NCI-H524 treated with DMSO at 0.1 percent for 48 hours (cell line): ENCODE measurements around the gene NCAN.

ENCODE experiments used
- DNase-seq: peaks from one replicate; lab custom pipeline; 2025; lab: John Stamatoyannopoulos, UW

The NCAN gene

DNA sequence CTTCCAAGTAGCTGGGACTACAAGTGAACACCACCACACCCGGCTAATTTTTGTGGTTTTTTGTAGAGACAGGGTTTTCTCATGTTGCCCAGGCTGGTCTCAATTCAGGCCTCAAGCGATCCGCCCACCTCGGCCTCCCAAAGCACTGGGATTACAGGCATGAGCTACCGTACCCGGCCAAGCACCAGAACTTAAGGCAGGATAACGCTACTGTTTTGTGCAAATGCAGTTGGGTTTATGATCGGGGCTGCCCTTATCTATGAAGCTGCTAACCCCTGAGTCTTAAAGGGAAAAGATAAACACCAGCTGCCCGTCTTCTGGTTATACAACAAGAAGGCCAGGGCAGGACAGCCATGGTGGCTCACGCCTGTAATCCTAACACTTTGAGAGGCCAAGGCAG is 73.9 kb downstream of the NCAN start:
- DNase-seq = no peak

DNA sequence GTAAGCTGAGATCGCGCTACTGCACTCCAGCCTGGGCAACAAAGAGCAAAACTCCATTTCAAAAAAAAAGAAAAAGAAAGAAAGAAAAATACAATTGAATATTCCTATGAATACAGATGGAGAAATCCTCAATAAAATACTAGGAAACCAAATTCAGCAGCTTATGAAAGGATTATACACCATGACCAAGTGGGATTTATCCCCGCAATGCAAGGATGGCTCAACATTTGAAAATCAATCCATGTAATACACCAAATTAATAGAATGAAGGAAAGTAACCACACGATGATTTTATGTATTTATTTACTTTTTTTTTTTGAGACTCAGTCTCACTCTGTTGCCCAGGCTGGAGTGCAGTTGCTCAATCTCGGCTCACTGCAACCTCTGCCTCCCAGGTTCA is 80.8 kb downstream of the NCAN start:
- DNase-seq = no peak

DNA sequence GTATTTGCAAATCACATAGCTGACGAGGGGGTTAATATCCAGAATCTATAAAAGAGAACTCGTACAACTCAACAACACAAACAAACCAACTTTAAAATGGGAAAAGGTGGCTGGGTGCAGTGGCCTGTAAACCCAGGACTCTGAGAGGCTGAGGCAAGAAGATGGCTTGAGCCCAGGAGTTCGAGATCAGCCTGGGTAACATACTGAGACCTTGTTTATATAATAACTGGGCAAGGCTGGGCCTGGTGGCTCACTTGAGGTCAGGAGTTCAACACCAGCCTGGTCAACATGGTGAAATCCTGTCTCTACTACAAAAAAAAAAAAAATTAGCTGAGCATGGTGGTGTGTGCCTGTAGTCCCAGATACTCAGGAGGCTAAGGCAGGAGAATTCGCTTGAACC is 83.2 kb downstream of the NCAN start:
- no peak for DNase-seq

DNA sequence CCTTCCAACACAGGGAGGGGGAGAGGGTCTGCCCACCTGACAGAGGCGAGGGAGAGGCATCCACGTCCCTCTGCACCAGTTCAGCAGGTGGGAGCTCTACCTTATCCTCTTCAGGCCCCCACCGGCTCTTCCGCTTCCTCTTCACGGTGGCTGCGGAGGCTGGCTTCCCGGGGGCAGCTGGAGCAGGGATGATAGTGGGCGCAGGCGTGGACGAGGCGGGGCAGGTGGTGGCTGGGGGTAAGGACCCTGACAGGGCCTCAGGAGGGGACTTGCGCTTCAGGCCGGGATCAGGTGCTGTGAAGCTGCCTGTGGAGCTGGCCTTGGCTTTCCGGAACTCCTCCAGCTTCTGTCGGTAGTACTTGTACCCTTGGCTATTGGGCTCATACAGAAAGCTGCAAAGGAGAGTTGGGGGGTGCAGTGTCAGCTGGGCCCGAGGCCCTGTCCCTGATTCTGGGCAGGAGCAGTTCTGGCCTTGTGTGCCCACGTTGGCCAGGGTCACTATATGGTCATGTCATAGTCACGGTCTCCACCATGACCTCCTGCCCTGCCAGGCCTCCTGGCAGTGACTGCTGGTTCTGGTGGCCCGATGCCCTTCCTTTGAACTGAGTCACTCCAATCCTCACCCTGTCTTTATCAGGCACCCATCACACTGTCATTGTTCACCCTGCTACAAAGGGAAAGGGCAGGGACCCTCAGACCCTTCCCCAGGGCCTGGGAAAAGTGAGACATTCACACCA is 85.4 kb downstream of the NCAN start:
- DNase-seq = no peak

DNA sequence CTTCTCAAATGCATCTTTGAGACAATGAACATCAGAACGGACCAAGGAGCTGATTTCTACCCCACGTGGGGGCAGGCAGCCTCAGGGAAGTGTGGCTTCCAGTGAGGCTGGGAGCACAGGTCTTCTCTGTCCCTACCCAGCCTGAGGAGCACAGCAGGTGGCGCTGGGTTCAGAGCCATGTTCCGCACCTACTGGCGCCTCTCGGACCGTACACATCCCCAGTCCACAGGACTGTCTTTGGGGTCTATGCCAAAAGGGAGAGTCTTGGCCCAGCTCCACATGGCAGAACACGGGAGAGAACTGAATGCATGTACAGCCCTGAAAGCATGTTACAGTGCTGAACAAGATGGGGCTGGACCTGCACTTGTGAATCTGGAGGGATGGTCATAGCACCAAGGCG is 86.0 kb downstream of the NCAN start:
- no peak for DNase-seq

DNA sequence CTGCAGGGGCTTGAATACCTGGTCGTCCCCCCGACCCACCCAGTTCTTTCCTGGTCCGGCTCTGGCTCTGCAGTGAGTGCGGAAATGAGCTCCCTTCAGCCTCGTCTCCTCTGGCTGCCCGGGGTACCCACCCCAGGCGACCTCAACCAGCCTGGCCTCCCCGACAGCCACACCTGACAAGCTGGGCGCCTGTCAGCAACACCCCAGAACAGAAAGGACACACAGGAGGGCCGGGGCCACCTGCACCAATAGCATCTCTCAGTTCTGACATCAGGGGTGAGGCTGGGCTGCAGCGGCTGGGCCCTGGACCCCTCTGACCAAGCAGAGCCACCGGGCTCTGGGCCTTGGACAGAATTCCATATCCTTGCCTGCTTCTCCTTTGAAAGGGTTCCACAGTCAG is 88.9 kb downstream of the NCAN start:
- no peak for DNase-seq
